ENCODE measurements around the gene CCDC90B.

CCDC90B gene, protein sequence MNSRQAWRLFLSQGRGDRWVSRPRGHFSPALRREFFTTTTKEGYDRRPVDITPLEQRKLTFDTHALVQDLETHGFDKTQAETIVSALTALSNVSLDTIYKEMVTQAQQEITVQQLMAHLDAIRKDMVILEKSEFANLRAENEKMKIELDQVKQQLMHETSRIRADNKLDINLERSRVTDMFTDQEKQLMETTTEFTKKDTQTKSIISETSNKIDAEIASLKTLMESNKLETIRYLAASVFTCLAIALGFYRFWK

DNA sequence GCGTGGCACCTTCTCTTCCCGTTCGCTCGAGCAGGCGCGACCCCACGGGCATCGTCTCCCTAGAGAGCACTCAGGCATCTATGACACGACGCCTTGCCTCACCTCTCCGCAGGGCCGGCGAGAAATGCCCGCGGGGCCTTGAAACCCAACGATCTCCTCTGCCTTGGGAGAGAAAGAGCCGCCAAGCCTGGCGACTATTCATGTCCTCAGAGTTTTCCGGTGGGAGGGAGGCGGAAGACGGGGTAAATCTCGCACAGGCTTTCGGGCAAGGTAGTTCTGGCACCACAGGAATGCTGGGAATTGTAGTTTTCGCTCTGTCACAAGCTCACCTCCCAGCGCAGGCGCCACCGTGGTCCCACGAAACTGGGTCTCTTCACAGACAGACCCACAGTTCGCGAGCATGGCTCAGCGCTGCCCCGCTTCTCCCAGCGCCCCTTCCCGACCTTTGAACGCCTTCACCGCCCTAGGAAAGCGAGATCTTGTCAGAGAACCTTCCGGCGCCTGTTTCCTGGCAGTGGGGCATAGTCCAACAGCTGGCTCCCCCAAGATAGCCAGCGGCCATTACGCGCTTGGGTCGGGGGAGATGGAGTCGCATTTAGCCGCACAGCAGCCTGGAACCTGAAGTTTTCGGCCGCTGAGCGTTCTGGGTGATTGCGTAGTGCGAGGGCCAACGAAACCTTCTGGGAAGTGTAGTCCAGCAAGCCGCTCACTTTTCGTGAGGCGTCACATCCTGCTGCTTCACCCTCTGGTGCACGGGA is at the start of gene CCDC90B:
Gene CCDC90B (minus strand): TSS at position 597 of the 758 bp plus-strand sequence. CDS start 395 bp downstream, at position 202.
- TF ChIP-seq, protein P1, sequence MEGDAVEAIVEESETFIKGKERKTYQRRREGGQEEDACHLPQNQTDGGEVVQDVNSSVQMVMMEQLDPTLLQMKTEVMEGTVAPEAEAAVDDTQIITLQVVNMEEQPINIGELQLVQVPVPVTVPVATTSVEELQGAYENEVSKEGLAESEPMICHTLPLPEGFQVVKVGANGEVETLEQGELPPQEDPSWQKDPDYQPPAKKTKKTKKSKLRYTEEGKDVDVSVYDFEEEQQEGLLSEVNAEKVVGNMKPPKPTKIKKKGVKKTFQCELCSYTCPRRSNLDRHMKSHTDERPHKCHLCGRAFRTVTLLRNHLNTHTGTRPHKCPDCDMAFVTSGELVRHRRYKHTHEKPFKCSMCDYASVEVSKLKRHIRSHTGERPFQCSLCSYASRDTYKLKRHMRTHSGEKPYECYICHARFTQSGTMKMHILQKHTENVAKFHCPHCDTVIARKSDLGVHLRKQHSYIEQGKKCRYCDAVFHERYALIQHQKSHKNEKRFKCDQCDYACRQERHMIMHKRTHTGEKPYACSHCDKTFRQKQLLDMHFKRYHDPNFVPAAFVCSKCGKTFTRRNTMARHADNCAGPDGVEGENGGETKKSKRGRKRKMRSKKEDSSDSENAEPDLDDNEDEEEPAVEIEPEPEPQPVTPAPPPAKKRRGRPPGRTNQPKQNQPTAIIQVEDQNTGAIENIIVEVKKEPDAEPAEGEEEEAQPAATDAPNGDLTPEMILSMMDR (IDR thresholded peaks at IDR 0.05): no peak

DNA sequence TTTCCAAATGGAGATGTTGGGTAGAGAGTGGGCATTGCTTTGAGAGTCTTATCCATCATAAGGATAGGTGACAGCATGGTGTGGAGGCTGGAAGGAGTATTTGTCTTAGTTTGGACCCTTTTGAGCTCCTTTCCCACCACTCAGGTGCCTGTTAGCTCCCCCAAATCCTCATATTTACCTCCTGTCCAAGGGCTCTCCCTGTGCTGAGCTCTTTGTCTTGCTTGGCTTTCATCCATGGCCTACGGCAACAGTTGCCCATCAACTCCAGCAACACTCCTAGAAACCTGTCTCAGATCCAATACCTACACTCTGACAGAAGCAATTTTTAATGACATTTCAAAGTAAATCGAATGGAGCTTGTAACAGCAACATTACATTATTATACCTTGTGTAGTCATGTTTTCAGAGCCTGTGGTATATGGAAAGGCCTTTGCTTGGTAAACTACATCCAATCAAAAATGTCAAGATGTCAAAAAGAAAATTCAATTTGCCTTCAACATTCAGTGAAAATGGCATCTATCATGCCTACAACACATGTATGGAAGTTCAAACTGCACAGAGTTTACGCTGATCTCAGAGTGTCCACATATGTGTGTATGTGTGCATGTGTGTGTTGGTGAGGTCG is 49.4 kb upstream of the CCDC90B start:
- TF ChIP-seq, protein P1 (IDR thresholded peaks at IDR 0.05): no peak

DNA sequence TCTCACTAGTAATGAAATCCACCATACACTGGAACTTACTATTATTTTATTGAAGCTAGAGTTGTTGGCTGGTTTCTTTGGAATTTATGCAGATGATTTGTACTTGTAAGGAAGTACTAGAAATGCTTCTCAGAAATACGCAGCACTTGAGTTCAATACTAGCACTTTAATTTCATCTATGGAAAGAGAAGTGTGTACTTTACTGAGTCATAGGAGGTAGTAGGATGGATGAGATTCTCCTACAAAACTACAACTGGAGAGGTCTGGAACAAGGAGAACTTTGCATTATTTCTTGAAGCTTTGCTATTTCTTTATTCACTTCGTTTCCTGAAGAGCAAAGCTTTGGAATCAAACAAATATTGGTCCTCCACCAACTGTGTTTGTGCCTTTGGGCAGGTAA is 44.1 kb upstream of the CCDC90B start:
- TF ChIP-seq, protein P1 (IDR thresholded peaks at IDR 0.05): no peak

DNA sequence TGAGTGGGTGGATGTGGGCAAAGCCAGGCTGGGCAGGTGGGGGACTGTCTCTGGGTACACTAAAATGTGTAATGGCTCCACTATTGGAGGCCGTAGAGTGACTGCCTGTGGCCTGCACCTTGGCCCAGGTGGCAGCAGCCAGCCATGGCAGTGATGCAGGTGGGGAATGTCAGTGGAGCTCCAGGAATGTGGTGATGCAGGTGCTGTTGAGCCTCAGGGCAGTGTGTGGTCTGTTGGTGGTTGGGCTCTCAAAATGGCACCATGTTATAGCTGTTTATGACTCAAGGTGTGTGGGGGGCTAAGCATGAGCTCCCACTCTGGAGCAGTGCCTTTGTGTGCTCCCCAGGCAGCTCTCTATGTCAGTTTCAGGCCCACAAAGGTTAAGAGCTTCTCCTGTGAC is 40.2 kb upstream of the CCDC90B start:
- TF ChIP-seq, protein P1 (IDR thresholded peaks at IDR 0.05): no peak

DNA sequence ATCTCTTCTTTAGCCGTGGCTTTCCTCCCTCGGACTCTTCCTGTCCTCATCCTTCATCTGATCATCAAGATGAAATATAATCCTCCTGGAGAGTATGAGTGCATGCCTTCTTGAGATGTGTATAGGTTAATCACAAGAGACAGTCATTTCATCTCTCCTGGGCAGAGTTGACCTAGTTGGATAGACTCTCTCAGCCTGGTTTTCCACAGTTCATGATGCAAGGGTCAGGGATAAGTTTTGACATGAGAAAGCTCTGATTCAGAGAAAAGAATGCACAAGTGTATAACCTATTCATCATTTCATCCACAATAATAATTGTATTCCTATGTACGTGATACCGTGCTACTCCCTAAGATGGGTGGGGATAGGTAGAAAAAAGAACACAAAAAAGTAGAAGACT is 33.2 kb upstream of the CCDC90B start:
- TF ChIP-seq, protein P1 (IDR thresholded peaks at IDR 0.05): no peak

DNA sequence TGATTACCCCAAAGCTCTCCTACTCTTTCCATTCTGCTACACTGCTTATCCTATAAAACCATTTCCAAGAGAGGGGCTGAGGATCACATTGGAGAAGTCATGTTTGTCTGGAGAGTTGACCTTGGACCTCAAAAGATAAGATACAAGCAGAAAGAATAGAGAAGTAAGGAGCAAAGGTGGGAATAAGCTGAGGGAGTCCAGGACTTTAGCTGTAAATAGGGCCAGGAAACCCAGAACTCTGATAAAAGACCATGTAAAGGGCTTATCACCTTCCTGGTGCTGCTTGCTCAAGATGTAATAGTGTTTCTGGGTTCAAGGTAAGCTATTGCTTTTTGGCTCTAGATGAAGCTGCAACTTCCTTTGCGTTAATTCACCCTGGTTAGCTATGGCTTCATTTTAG is 32.8 kb upstream of the CCDC90B start:
- TF ChIP-seq, protein P1 (IDR thresholded peaks at IDR 0.05): no peak

DNA sequence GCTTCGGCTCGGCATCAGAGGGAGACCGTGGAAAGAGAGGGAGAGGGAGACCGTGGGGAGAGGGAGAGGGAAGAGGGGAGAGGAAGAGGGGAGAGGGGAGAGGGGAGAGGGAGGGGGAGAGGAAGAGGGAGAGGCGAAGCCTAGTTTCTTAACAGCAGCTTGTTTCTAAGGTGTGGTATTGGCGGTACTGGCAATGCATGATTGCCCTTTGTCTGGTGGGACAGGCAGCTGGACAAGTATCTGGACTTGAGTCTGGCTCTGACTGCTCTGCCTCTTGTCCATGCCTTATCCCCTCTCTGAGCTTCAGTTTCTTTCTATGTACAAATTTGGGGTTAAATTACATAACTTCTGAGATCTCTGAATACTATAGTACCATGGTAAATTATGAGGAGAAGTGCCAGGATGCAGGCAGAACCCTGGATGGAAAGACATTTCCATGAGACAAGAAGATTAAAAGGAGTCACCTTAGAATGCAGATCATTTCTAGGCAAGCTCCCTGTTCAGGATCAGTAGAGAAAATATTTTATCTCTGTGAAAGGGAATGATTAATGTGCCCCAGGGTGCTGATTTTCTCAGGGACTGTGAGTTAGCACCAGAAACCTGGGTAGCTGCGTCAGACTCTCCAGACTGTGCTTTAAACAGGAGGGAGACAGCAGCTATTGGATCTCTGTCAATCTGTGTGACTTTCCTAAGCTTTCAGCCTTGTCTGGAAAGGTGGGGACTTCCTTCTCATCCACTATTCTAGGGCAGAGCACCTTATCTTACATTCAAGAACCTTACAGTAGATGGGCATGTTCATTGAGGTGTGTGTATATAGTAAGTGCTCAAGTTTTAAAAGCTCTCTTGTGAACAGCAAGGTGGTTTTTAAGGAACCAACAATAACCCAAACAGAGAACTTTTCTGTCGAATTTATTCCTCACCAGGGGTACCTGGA is 31.9 kb upstream of the CCDC90B start:
- TF ChIP-seq, protein P1 (IDR thresholded peaks at IDR 0.05): no peak
